GM10266 (cell line): ENCODE results near the gene STX3.

Experiments
- DNase-seq: peaks from one replicate; pipeline ENCODE4 v3.0.0; 2012; ENCODE audit errors: extremely low spot score
- CTCF ChIP-seq: IDR thresholded peaks from 2 replicates; pipeline ENCODE4 v1.5.1; 2012; ENCODE audit warnings: mild to moderate bottlenecking, low read depth; ENCODE audit not compliant: control insufficient read depth, insufficient read depth; ENCODE audit errors: missing control alignments

Gene STX3

GRCh38 chr11:59758401-59759037, 3.3 kb downstream of the STX3 start:
- TF ChIP-seq CTCF, result no peak
- DNase-seq, result no peak

GRCh38 chr11:59759900-59760299, 4.7 kb downstream of the STX3 start:
- TF ChIP-seq CTCF, result no peak
- DNase-seq, result no peak

- no peak for DNase-seq
- no peak for TF ChIP-seq CTCF
Measured at GRCh38 chr11:59760771-59761170, 5.6 kb downstream of the STX3 start.

DNA sequence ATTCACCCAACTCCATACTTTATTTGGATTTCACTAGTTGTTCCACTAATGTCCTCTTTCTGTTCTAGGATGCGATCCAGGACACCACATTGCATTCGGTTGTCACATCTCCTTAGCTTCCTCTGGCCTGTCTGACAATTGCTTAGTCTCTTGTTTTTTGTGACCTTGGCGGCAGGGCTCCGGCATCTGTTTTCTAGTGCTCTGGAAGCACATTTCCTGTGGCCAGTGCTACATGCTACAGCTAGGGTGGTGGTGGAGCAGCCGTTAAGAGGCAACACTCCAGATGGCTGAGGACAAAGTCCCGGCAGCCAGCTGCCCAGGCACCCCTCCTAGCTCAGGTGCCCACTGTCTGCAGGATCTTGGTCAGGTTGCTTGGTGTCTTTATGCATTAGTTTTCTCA, 6.8 kb downstream of the STX3 start:
- TF ChIP-seq CTCF, result no peak
- no peak for DNase-seq

DNA sequence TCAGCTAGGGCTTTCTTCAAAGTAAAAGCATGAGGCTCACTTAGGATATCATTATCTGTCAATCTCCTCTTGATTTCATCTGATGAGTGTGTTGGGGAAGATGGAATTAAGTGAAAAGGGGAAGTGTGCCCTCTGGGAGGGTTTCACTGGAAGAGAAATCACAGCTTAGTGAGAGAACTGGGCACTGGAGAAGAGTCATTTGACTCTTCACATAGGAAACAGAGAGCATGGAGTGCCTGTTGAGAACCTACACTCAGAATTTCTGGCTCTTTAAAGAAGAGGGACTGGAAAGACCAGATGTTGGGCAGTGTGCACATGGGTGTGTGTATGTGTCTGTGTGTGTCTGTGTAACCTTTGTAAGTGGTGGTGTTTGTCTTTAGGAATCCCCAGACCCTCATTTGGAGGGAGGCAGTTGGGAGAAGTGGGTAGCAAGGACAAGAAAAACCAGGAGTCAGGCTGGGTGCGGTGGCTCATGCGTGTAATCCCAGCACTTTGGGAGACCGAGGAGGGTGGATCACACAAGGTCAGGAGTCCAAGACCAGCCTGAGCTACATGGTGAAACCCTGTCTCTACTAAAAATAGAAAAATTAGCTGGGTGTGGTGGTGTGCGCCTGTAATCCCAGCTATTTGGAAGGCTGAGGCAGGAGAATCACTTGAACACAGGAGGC, 10.0 kb downstream of the STX3 start:
- no peak for TF ChIP-seq CTCF
- no peak for DNase-seq

GRCh38 chr11:59766542-59767224, 11.5 kb downstream of the STX3 start:
- no peak for DNase-seq
- TF ChIP-seq CTCF, result no peak

GRCh38 chr11:59767225-59767611, 12.0 kb downstream of the STX3 start:
- no peak for TF ChIP-seq CTCF
- no peak for DNase-seq
